ENCODE measurements around the gene SUSD5.

DNA sequence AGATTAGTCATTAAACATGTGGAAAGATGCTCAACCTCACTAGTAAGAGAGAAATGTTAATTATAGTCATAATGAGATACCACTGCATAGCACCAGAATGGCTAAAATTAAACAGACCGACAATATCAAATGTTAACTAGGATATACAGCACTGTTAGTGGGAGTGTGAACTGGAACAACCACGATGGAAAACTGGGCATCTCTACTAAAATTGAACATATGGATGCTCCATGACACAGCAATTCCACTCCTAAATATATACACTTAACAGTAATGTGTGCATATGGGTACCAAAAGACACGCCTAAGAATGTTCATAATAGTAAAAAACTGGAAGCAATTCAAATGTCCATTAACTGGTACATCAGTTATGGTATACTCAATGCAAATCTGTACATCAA, 63.3 kb downstream of the SUSD5 start:
- TF ChIP-seq CTCF (IDR thresholded peaks at IDR 0.05; ENCODE audit: poor library complexity) (no peak), EZH2 (IDR thresholded peaks at IDR 0.05; ENCODE audit: borderline replicate concordance) (no peak)
